Spleen (tissue), 11 donors: Measurements from ENCODE around the gene SIDT1. TPM values are rescaled to one million over a fixed set of nuclear protein-coding genes. Genes with fewer than 3 reads are reported as not detected.
"Not testable (repeated sequence)": the region's sequence is repeated elsewhere in the genome, so short reads cannot be mapped to it uniquely, and the experiment has no call there.

Experiments used
- DNase-seq: peaks from one replicate; pipeline ENCODE4 v3.0.0-alpha.2; 2020
- H3K27ac ChIP-seq, 8 donors: fragments of 200-600 bp; sonication (generic) in 7 of 8; 1 replicate in 4 of 8; 2 replicates in 4 of 8; pipeline versions ENCODE4 v1.5.0 to v1.8.0; 2016 to 2021; ENCODE audit warnings: inconsistent platforms in 4 of 8, mild to moderate bottlenecking in 4 of 8, moderate library complexity in 1 of 8
- H3K27me3 ChIP-seq, 7 donors: fragments of 200-600 bp; sonication (generic) in 6 of 7; replicated peaks in 1 of 7; 1 replicate in 4 of 7; 2 replicates in 3 of 7; pipeline versions ENCODE4 v1.5.0 to v1.8.0; 2016 to 2021; ENCODE audit warnings: inconsistent platforms in 3 of 7, mild to moderate bottlenecking in 1 of 7
- H3K36me3 ChIP-seq, 6 donors: fragments of 200-600 bp; sonication (generic) in 5 of 6; 1 replicate in 4 of 6; 2 replicates in 2 of 6; pipeline versions ENCODE4 v1.5.0 to v1.8.0; 2016 to 2021; ENCODE audit warnings: inconsistent platforms in 2 of 6
- H3K4me1 ChIP-seq, 6 donors: fragments of 200-600 bp; sonication (generic) in 5 of 6; 1 replicate in 3 of 6; 2 replicates in 3 of 6; pipeline versions ENCODE4 v1.5.0 to v1.8.0; 2016 to 2021; ENCODE audit warnings: inconsistent platforms in 3 of 6
- H3K4me3 ChIP-seq, 8 donors: fragments of 200-600 bp; sonication (generic) in 7 of 8; 1 replicate in 4 of 8; 2 replicates in 4 of 8; pipeline versions ENCODE4 v1.5.0 to v1.8.0; 2016 to 2021; ENCODE audit warnings: inconsistent platforms in 4 of 8, mild to moderate bottlenecking in 4 of 8, moderate library complexity in 2 of 8
- H3K9me3 ChIP-seq, 8 donors: fragments of 200-600 bp; sonication (generic) in 7 of 8; 1 replicate in 4 of 8; 2 replicates in 4 of 8; pipeline versions ENCODE4 v1.5.0 to v1.8.0; 2016 to 2021; ENCODE audit warnings: inconsistent platforms in 4 of 8
- POLR2A ChIP-seq, 3 donors: fragments of 450-650 bp; IDR thresholded peaks; one replicate each; pipeline ENCODE4 v1.5.1; 2017; ENCODE audit warnings: antibody characterized with exemption in 3 of 3, mild to moderate bottlenecking in 1 of 3
- POLR2AphosphoS5 ChIP-seq, 3 donors: sonication (generic); formaldehyde crosslinking; IDR thresholded peaks; one replicate each; pipeline ENCODE4 v1.5.1; 2017; ENCODE audit warnings: antibody characterized with exemption in 3 of 3
- whole genome bisulfite sequencing, 5 donors: extraction: QIAGEN DNeasy Blood & Tissue Kit in 3 of 5; methylation state at CpG; one replicate each; pipeline versions ENCODE4 v1.1.5 to v1.1.7; 2013 to 2018; 5-methylcytosine and 5-hydroxymethylcytosine counted together
- intact Hi-C: fragments of 100-400 bp; cut with DNase I; formaldehyde crosslinking; loops from one replicate; pipeline ENCODE4 v1.15.0; 2023; ENCODE audit warnings: low total_unique reads
- polyA plus RNA-seq, 3 donors: library from polyadenylated mRNA; stranded (reverse); fragments of 200-250 nt; gene quantifications; one replicate each; pipeline ENCODE4 v1.2.1, GENCODE V29; 2013
- total RNA-seq, 7 donors: library from RNA; depleted of rRNA in 3 of 7; stranded (reverse); fragments of >200 nt in 3 of 7; fragmentation: NEBNext Ultra II Directional in 4 of 7; extraction: Animal tissue kit (Norgen Biotek cat#: 25700) in 4 of 7; gene quantifications; one replicate each; pipeline versions ENCODE4 v1.1.0 to v1.2.1, GENCODE V29; 2016 to 2021
- TF ChIP-seq, protein P1 (sequence below), 11 experiments: fragments of 200-600 bp in 7 of 11; fragments of 450-650 bp in 4 of 11; sonication (generic) in 4 of 11; IDR thresholded peaks in 8 of 11; conservative IDR thresholded peaks in 3 of 11; 1 replicate in 7 of 11; 2 replicates in 4 of 11; pipeline versions ENCODE4 v1.4.0 to v1.8.0; 2016 to 2021; ENCODE audit warnings: antibody characterized with exemption in 11 of 11, inconsistent platforms in 4 of 11, mild to moderate bottlenecking in 1 of 11
- donor health status: healthy with polysubstance abuse.
- donor health status: DM: no; HTN: no; CAD: no; lungs with moderate emphysema.
- donor health status: DM: no; HTN: no; CAD: no.
- donor health status: Bipolar disorder and iron deficiency.
- donor health status: healthy.
- donor health status: DM: no; HTN: no; CAD: no.
- donor health status: DM: yes; HTN: yes; CAD: no.

The SIDT1 gene
- total and polyA plus RNA-seq, 10 donors, result 12.4 to 81.5 (median 40.3) TPM

DNA sequence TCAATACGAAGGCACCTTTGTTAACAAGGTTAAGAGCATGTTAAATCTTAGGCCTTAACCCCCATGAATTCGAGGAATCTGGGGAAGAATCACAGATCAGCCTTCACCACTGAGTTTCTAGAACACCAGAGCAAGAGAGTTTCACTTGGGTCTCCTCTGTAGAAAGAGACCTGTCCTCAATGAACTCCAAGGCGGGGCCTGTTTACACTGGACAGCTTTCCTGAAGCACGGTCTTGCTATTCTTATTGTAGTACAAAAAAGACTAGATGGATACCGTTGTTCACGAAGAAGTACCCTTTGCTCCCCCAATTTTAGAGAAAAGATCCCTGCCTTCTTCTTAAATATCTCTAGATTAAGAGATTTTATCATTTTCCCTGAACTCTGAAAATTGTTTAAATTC, 99.2 kb downstream of the SIDT1 start:
- no peak for DNase-seq
- peak overlapping the region in 2 of 8 donors; percentile 8 to 23 for H3K27ac ChIP-seq
- peaks cover 0 to 44% (median 14%) of the 10 kb centered on the region in 6 donors for H3K4me1 ChIP-seq
- no peaks in the 10 kb centered on the region for H3K9me3 ChIP-seq
- H3K27me3 ChIP-seq, result no peaks in the 10 kb centered on the region
- TF ChIP-seq, protein P1, sequence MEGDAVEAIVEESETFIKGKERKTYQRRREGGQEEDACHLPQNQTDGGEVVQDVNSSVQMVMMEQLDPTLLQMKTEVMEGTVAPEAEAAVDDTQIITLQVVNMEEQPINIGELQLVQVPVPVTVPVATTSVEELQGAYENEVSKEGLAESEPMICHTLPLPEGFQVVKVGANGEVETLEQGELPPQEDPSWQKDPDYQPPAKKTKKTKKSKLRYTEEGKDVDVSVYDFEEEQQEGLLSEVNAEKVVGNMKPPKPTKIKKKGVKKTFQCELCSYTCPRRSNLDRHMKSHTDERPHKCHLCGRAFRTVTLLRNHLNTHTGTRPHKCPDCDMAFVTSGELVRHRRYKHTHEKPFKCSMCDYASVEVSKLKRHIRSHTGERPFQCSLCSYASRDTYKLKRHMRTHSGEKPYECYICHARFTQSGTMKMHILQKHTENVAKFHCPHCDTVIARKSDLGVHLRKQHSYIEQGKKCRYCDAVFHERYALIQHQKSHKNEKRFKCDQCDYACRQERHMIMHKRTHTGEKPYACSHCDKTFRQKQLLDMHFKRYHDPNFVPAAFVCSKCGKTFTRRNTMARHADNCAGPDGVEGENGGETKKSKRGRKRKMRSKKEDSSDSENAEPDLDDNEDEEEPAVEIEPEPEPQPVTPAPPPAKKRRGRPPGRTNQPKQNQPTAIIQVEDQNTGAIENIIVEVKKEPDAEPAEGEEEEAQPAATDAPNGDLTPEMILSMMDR (IDR thresholded peaks at IDR 0.05 in 8 of 11, conservative IDR thresholded peaks at IDR 0.05 in 3 of 11), result no peak
- intact Hi-C loops, result no loop called here
- 88 to 93% (median 89%) methylated on average over 6 of the region's 6 CpGs for WGBS, 5 donors
- peaks cover 0 to 38% (median 16%) of the 10 kb centered on the region in 6 donors for H3K36me3 ChIP-seq
- H3K4me3 ChIP-seq, result no peak overlapping the region

DNA sequence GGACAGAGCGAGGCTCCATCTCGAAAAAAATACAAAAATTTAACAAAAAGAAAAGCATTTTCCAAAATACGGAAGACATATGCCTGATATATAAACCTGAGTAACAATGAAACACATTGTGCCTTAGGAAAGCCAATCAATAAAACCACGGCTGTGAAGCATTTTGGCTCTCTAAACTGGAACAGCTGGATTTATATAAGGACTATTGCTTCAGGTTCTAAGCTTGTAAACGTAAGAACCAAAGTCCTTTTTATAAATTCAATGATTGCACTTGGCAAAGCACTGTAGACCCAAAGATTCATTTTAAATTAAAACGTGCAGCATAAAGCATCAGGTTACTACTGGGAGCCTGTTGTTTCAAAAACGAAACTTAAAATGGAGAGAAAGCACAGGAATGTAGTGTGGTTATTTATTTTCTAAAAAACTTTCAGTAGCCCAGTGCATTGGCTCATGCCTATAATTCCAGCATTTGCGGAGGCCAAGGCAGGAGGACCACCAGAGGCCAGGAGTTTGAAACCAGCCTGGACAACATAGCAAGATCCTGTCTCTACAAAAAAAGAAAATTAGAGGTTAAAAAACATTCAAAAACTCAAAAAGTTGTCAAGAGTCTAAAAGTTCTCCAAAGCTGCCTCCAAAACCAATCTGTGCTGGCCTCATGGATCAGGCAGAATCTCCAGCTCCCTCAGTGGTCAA, 102.6 kb downstream of the SIDT1 start:
- intact Hi-C loops, result no loop called here
- no peak overlapping the region for H3K27ac ChIP-seq

DNA sequence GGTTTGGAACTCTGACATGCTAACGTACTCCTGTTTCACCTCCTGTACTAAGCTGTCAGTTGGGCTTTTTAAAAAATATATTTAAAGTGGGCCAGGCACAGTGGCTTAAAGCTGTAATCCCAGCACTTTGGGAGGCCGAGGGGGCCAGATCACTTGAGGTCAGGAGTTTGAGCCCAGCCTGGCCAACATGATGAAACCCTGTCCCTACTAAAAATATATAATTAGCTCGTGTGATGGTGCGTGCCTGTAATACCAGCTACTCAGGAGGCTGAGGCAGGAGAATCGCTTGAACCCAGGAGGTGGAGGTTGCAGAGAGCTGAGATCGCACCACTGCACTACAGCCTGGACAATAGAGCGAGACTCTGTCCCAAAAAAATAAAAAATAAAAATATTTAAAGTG, 103.7 kb downstream of the SIDT1 start:
- WGBS, 5 donors, result 88 to 92% (median 90%) methylated on average over 7 of the region's 7 CpGs

More for the DNA sequence above, 102.6 kb downstream of the SIDT1 start:
- Histone ChIP-seq H3K4me1 (peaks cover 0 to 22% (median 8%) of the 10 kb centered on the region in 6 donors), H3K9me3 (no peaks in the 10 kb centered on the region), H3K4me3 (no peak overlapping the region), H3K27me3 (no peaks in the 10 kb centered on the region), H3K36me3 (peaks cover 0 to 8% (median 4%) of the 10 kb centered on the region in 6 donors)
- no peak for DNase-seq
- WGBS, 5 donors, result 92 to 97% (median 94%) methylated on average over 8 of the region's 8 CpGs
- TF ChIP-seq, protein P1 (IDR thresholded peaks at IDR 0.05 in 8 of 11, conservative IDR thresholded peaks at IDR 0.05 in 3 of 11), result no peak
- TF ChIP-seq POLR2A (IDR thresholded peaks at IDR 0.05) (no peak), POLR2AphosphoS5 (IDR thresholded peaks at IDR 0.05) (no peak)

DNA sequence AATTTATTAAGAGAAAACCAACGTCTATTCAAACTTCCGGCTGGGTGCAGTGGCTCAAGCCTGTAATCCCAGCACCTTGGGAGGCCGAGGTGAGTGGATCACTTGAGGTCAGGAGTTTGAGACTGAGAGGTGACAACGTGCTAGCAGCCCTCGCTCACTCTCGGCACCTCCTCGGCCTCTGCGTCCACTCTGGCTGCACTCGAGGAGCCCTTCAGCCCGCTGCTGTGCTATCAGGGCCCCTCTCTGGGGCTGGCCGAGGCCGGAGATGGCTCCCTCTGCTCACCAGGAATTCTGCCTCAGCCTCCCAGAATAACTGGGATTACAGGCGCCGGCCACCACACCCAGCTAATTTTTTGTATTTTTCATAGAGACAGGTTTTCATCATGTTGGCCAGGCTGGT, 105.4 kb downstream of the SIDT1 start:
- H3K9me3 ChIP-seq, result no peaks in the 10 kb centered on the region
- 91 to 95% (median 94%) methylated on average over 14 of the region's 14 CpGs for WGBS, 5 donors
- no peak for DNase-seq
- H3K4me1 ChIP-seq, result peaks cover 0 to 8% (median 0%) of the 10 kb centered on the region in 6 donors
- H3K4me3 ChIP-seq, result no peak overlapping the region
- peak in 1 of 3 donors; percentile 10 for TF ChIP-seq POLR2AphosphoS5 (IDR thresholded peaks at IDR 0.05)
- TF ChIP-seq, protein P1 (IDR thresholded peaks at IDR 0.05 in 8 of 11, conservative IDR thresholded peaks at IDR 0.05 in 3 of 11), result no peak
- TF ChIP-seq POLR2A (IDR thresholded peaks at IDR 0.05), result no peak
- H3K27ac ChIP-seq, result no peak overlapping the region
- H3K27me3 ChIP-seq, result no peaks in the 10 kb centered on the region
- no peaks in the 10 kb centered on the region for H3K36me3 ChIP-seq
- intact Hi-C loops, result no loop called here

More for the DNA sequence above, 103.7 kb downstream of the SIDT1 start:
- H3K36me3 ChIP-seq, intact Hi-C loops, DNase-seq, H3K4me3 ChIP-seq, H3K27me3 ChIP-seq, H3K27ac ChIP-seq, H3K9me3 ChIP-seq: not testable (repeated sequence)
- H3K4me1 ChIP-seq, result peaks cover 0 to 15% (median 4%) of the 10 kb centered on the region in 6 donors
